ENCODE results near the gene STXBP6.

- no peak for TF ChIP-seq POLR2A (IDR thresholded peaks at IDR 0.05)
- TF ChIP-seq CTCF (IDR thresholded peaks at IDR 0.05 in 4 of 5, conservative IDR thresholded peaks at IDR 0.05 in 1 of 5), result no peak
Measured at GRCh38 chr14:25007832-25008231, 42.1 kb downstream of the STXBP6 start.
